A549 (cell line): Measurements from ENCODE around the gene ALG8. TPM values are rescaled to one million over a fixed set of nuclear protein-coding genes. Genes with fewer than 3 reads are reported as not detected.
"Not testable (repeated sequence)": the region's sequence is repeated elsewhere in the genome, so short reads cannot be mapped to it uniquely, and the experiment has no call there.

Experiments
- ATAC-seq, 2 experiments: fragments of 200-7000 bp in 1 of 2; fragments of >200 bp in 1 of 2; cut with Nextera tagmentation in 1 of 2; cut with Tn5 transposase in 1 of 2; 3 replicates each; pipeline versions ENCODE4 v1.8.0 to v1.9.1; 2018 to 2020; ENCODE audit warnings: mild to moderate bottlenecking in 1 of 2, moderate library complexity in 1 of 2
- CTCF ChIA-PET: fragments of 300-600 bp; sonication (Branson Sonifier 250); formaldehyde crosslinking; extraction: SDS; loops from one replicate; lab custom pipeline; 2021; ENCODE audit warnings: antibody characterized with exemption, inconsistent platforms; lab: Yijun Ruan, JAX
- POLR2A ChIA-PET: fragments of 350-600 bp; formaldehyde crosslinking; extraction: SDS; loops from one replicate; lab custom pipeline; 2021; ENCODE audit warnings: antibody characterized with exemption, inconsistent platforms; lab: Yijun Ruan, JAX
- DNase-seq, 2 experiments: peaks; one replicate each; pipeline versions ENCODE4 v3.0.0 to v3.0.0-alpha.2; 2011 to 2016; ENCODE audit warnings: low read depth in 1 of 2, low spot score in 1 of 2
- FAIRE-seq: peaks from 2 replicates; lab custom pipeline; 2011; peaks lifted over from hg19 to GRCh38; lab: Jason Lieb, UNC
- H3K27ac ChIP-seq, 2 experiments: fragments of >200 bp; sonication (Bioruptor Twin); formaldehyde crosslinking; 3 replicates each; pipeline ENCODE4 v1.5.1; 2016 to 2017
- H3K4me1 ChIP-seq: fragments of >200 bp; sonication (Bioruptor Twin); formaldehyde crosslinking; 3 replicates; pipeline ENCODE4 v1.6.1; 2016
- H3K4me2 ChIP-seq: fragments of >200 bp; sonication (Bioruptor Twin); formaldehyde crosslinking; 3 replicates; pipeline ENCODE4 v1.6.1; 2016
- H3K4me3 ChIP-seq: fragments of >200 bp; sonication (Bioruptor Twin); formaldehyde crosslinking; 3 replicates; pipeline ENCODE4 v1.5.1; 2016
- H3K9me3 ChIP-seq: fragments of >200 bp; sonication (Bioruptor Twin); formaldehyde crosslinking; 3 replicates; pipeline ENCODE4 v1.6.1; 2016
- CBX2 ChIP-seq: fragments of 200-600 bp; sonication (generic); IDR thresholded peaks from 2 replicates; pipeline ENCODE4 v1.6.1; 2016; ENCODE audit warnings: low read depth, mild to moderate bottlenecking, borderline replicate concordance
- CBX8 ChIP-seq: fragments of 200-600 bp; sonication (generic); IDR thresholded peaks from 2 replicates; pipeline ENCODE4 v1.6.1; 2016
- CTCF ChIP-seq: fragments of >200 bp; sonication (Bioruptor Twin); formaldehyde crosslinking; IDR thresholded peaks from 3 replicates; pipeline ENCODE4 v1.5.1; 2016
- EHF ChIP-seq: fragments of 250-450 bp; sonication (Bioruptor Pico); IDR thresholded peaks from 2 replicates; pipeline ENCODE4 v1.5.0; 2020; ENCODE audit warnings: mild to moderate bottlenecking
- EHMT2 ChIP-seq: fragments of 200-600 bp; sonication (generic); IDR thresholded peaks from 2 replicates; pipeline ENCODE4 v1.6.1; 2016; ENCODE audit warnings: antibody characterized with exemption, low read depth, mild to moderate bottlenecking, moderate library complexity
- FOSL2 ChIP-seq, 2 experiments: fragments of 450-650 bp in 1 of 2; fragments of >200 bp in 1 of 2; sonication (Bioruptor Twin) in 1 of 2; formaldehyde crosslinking; IDR thresholded peaks; 2 replicates each; pipeline versions ENCODE4 v1.5.0 to v1.6.1; 2016 to 2020; ENCODE audit warnings: mild to moderate bottlenecking in 1 of 2, moderate library complexity in 1 of 2
- GATA3 ChIP-seq: IDR thresholded peaks from 2 replicates; pipeline ENCODE4 v1.6.1; 2012; ENCODE audit warnings: borderline replicate concordance
- HDAC2 ChIP-seq: fragments of 200-600 bp; sonication (generic); IDR thresholded peaks from 2 replicates; pipeline ENCODE4 v1.6.1; 2016
- JUNB ChIP-seq: fragments of >200 bp; sonication (Bioruptor Twin); formaldehyde crosslinking; IDR thresholded peaks from 2 replicates; pipeline ENCODE4 v1.6.1; 2016
- KDM1A ChIP-seq: fragments of 200-600 bp; sonication (generic); IDR thresholded peaks from 2 replicates; pipeline ENCODE4 v1.6.1; 2016; ENCODE audit warnings: low read depth, mild to moderate bottlenecking
- MAFK ChIP-seq: fragments of 450-650 bp; IDR thresholded peaks from 2 replicates; pipeline ENCODE4 v1.6.1; 2014; ENCODE audit not compliant: partially characterized antibody
- MAX ChIP-seq: IDR thresholded peaks from 2 replicates; pipeline ENCODE4 v1.6.1; 2012
- MYC ChIP-seq: IDR thresholded peaks from 2 replicates; pipeline ENCODE4 v1.6.1; 2012; ENCODE audit warnings: mild to moderate bottlenecking, inconsistent platforms, low read length, improper control_type of control experiment, borderline replicate concordance
- NFE2L2 ChIP-seq: fragments of 150-350 bp; conservative IDR thresholded peaks from 2 replicates; pipeline ENCODE4 v1.6.1; 2014; ENCODE audit warnings: low read length
- NR3C1 ChIP-seq: fragments of >200 bp; sonication (Bioruptor Twin); formaldehyde crosslinking; IDR thresholded peaks from 3 replicates; pipeline ENCODE4 v1.6.1; 2017
- RARB ChIP-seq: fragments of 250-450 bp; sonication (Bioruptor Pico); IDR thresholded peaks from 2 replicates; pipeline ENCODE4 v1.8.0; 2021; ENCODE audit warnings: mild to moderate bottlenecking, moderate library complexity
- RCOR1 ChIP-seq: fragments of 150-350 bp; IDR thresholded peaks from 2 replicates; pipeline ENCODE4 v1.6.1; 2014; ENCODE audit warnings: antibody characterized with exemption, low read length, low read depth
- RFX5 ChIP-seq: fragments of 450-650 bp; IDR thresholded peaks from 2 replicates; pipeline ENCODE4 v1.7.1; 2014; ENCODE audit warnings: antibody characterized with exemption, mild to moderate bottlenecking, moderate library complexity
- SREBF2 ChIP-seq: fragments of 450-650 bp; IDR thresholded peaks from 2 replicates; pipeline ENCODE4 v1.6.1; 2014; ENCODE audit warnings: mild to moderate bottlenecking, moderate library complexity
- TFCP2L1 ChIP-seq: fragments of 250-450 bp; sonication (Bioruptor Pico); IDR thresholded peaks from 2 replicates; pipeline ENCODE4 v1.5.0; 2021; ENCODE audit warnings: mild to moderate bottlenecking
- ZC3H11A ChIP-seq: fragments of 450-650 bp; IDR thresholded peaks from 2 replicates; pipeline ENCODE4 v1.6.1; 2014; ENCODE audit warnings: antibody characterized with exemption, mild to moderate bottlenecking
- ZNF302 ChIP-seq: fragments of 250-450 bp; sonication (Bioruptor Pico); IDR thresholded peaks from 2 replicates; pipeline ENCODE4 v1.9.0; 2021; ENCODE audit warnings: inconsistent platforms, mild to moderate bottlenecking, moderate library complexity
- WGBS: methylation state at CpG from one replicate; pipeline ENCODE4 v1.1.6; 2017; ENCODE audit errors: missing lambda C conversion rate; 5-methylcytosine and 5-hydroxymethylcytosine counted together
- polyA plus RNA-seq, 4 experiments: library from polyadenylated mRNA; depleted of rRNA in 3 of 4; stranded (reverse); fragments of >200 nt; fragmentation: RNase III in 1 of 4; extraction: RNeasy Plus Mini Kit Qiagen cat#74134 plus additional on column Dnase treatment in 1 of 4; gene quantifications; 2 replicates in 3 of 4; 3 replicates in 1 of 4; pipeline ENCODE4 v1.2.3, GENCODE V29; 2011 to 2017
- TF ChIP-seq, protein P1 (sequence below): IDR thresholded peaks from 2 replicates; pipeline ENCODE4 v1.6.1; 2012
- TF ChIP-seq, protein P2 (sequence below): IDR thresholded peaks from 2 replicates; pipeline ENCODE4 v1.6.1; 2012; ENCODE audit warnings: low read depth, borderline replicate concordance

Gene ALG8
- polyA plus RNA-seq, 2 of the 4 experiments (the other 2 are of a cell fraction): 59.0 to 159 TPM

DNA sequence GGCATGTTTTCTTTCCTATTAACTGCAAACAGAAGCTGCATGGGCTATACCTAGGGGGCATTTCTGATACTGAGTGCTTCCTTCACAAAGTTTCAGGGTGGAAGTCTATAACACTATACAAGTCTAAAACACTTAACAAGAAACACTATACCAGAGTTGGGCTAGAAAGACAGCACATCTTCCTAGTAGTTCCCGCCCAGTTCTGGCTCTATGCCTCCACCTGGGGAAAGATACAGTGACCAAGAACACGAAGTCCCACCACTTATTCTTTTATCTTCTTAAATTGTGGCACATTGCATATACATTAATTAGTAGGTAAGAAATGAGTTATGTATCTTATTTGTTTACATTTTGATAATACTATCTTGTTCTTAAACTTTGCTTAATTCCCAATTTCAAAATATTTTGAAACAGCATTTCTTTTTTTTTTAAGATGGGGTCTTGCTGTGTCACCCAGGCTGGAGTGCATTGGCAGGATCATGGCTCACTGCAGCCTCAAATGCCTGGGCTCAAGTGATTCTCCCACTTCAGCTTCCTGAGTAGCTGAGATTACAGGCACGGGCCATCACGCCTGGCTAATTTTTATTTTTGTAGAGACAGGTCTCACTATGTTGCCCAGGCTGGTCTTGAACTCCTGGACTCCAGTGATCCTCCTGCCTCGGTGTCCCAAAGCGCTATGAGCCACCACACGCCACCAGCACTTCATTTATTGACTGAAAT is 41.6 kb downstream of the ALG8 start:
- Histone ChIP-seq H3K27ac (no peak overlapping the region), H3K4me1 (peaks cover 17% of the 10 kb centered on the region)
- no peak for FAIRE-seq
- 90% methylated on average over 7 of the region's 7 CpGs for WGBS
- TF ChIP-seq RARB (CRISPR knock-in tag): no peak
- no peak for TF ChIP-seq MAX
- TF ChIP-seq ZC3H11A: no peak
- no peak for TF ChIP-seq SREBF2
- TF ChIP-seq KDM1A: no peak
- no peak for TF ChIP-seq CTCF
- no peak for TF ChIP-seq EHMT2
- TF ChIP-seq, all 56 proteins: peak for 0
- CTCF ChIA-PET: no interaction called here
- DNase-seq: no peak
- POLR2A ChIA-PET: no interaction called here
- no peak for ATAC-seq
- H3K9me3 ChIP-seq: no peaks in the 10 kb centered on the region
- no peak overlapping the region for H3K4me2 ChIP-seq
- no peak overlapping the region for H3K4me3 ChIP-seq

- WGBS: 91% methylated on average over 2 of the region's 2 CpGs
- Histone ChIP-seq H3K4me2 (no peak overlapping the region), H3K9me3 (no peaks in the 10 kb centered on the region), H3K4me3 (no peak overlapping the region), H3K4me1 (no peaks in the 10 kb centered on the region), H3K27ac (no peak overlapping the region)
- DNase-seq (no peak), ATAC-seq (no peak), FAIRE-seq (no peak)
- TF ChIP-seq JUNB: no peak
- TF ChIP-seq EHF (CRISPR knock-in tag): no peak
- TF ChIP-seq FOSL2 (IDR thresholded peaks at IDR 0.05): no peak
- no peak for TF ChIP-seq FOSL2 (CRISPR knock-in tag; IDR thresholded peaks at IDR 0.05)
- TF ChIP-seq CBX8: no peak
- no peak for TF ChIP-seq HDAC2
- TF ChIP-seq NFE2L2: no peak
- no peak for TF ChIP-seq TFCP2L1
- no peak for TF ChIP-seq ZC3H11A
- TF ChIP-seq, protein P1, sequence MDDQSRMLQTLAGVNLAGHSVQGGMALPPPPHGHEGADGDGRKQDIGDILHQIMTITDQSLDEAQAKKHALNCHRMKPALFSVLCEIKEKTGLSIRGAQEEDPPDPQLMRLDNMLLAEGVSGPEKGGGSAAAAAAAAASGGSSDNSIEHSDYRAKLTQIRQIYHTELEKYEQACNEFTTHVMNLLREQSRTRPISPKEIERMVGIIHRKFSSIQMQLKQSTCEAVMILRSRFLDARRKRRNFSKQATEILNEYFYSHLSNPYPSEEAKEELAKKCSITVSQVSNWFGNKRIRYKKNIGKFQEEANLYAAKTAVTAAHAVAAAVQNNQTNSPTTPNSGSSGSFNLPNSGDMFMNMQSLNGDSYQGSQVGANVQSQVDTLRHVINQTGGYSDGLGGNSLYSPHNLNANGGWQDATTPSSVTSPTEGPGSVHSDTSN: no peak
- no peak for TF ChIP-seq MYC
- no peak for TF ChIP-seq RCOR1
- TF ChIP-seq EHMT2: no peak
- TF ChIP-seq, protein P2, sequence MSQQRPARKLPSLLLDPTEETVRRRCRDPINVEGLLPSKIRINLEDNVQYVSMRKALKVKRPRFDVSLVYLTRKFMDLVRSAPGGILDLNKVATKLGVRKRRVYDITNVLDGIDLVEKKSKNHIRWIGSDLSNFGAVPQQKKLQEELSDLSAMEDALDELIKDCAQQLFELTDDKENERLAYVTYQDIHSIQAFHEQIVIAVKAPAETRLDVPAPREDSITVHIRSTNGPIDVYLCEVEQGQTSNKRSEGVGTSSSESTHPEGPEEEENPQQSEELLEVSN: no peak
- no peak for TF ChIP-seq ZNF302 (CRISPR knock-in tag)
- no peak for TF ChIP-seq MAX
- no peak for TF ChIP-seq CBX2
- TF ChIP-seq MAFK: no peak
- no peak for TF ChIP-seq NR3C1
- TF ChIP-seq RFX5: no peak
- TF ChIP-seq GATA3: no peak
- POLR2A ChIA-PET: no interaction called here
- CTCF ChIA-PET: no interaction called here
Observed at GRCh38 chr11:78094250-78094649, 45.2 kb downstream of the ALG8 start.

DNA sequence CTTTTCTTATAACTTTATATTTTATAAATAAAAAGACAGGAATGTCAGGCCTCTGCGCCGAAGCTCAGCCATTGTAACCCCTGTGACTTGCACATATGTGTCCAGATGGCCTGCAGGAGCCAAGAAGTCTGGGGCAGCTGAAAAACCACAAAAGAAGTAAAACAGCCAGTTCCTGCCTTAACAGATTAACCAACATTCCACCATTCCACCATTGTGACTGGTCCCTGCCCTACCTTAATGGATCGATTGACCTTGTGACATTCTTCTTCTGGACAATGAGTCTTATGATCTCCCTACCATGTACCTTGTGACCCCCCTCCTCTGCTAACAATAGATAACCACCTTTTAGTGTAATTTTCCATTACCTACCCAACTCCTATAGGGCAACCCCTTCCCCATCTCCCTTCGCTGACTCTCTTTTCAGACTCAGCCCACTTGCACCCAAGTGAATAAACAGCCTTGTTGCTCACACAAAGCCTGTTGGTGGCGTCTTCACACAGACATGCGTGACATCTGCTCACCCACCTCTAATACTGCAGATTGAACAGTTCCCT is 52.8 kb downstream of the ALG8 start:
- H3K4me1 ChIP-seq, DNase-seq, FAIRE-seq, ATAC-seq, H3K27ac ChIP-seq, CTCF ChIA-PET, POLR2A ChIA-PET, H3K9me3 ChIP-seq, H3K4me3 ChIP-seq, H3K4me2 ChIP-seq: not testable (repeated sequence)
- WGBS: 85% methylated on average over 6 of the region's 6 CpGs
